ENCODE data around the gene FMNL3.

GRCh38 chr12:49672301-49673217, 34.6 kb downstream of the FMNL3 start:
- TF ChIP-seq YY1 (IDR thresholded peaks at IDR 0.05; ENCODE audit: insufficient read depth, insufficient read length) = no peak
- no peak for TF ChIP-seq ZNF274 (IDR thresholded peaks at IDR 0.05; ENCODE audit: low read depth, low read length)

All from NT2/D1 (cell line).